GM13977 (cell line): ENCODE results near the gene RET.

Experiments used
- DNase-seq: peaks from one replicate; pipeline ENCODE4 v3.0.0; 2012; ENCODE audit warnings: low spot score
- CTCF ChIP-seq: IDR thresholded peaks from 2 replicates; pipeline ENCODE4 v1.5.1; 2012; ENCODE audit warnings: mild to moderate bottlenecking, control low read depth; ENCODE audit not compliant: insufficient read depth; ENCODE audit errors: extremely low read depth, missing control alignments
- in situ Hi-C: fragments of 300-500 bp; cut with MboI; formaldehyde crosslinking; loops from one replicate; pipeline ENCODE4 v1.12.0; 2022; ENCODE audit warnings: low sequenced_read_pairs, low pct_unique_long_range_greater_than_20kb, mixed read lengths, inconsistent platforms; ENCODE audit not compliant: unreplicated experiment

The RET gene

GRCh38 chr10:43122826-43123225 lies 46.0 kb downstream of the RET start:
- in situ Hi-C loops: no loop called here

GRCh38 chr10:43123361-43124093 lies 46.7 kb downstream of the RET start:
- in situ Hi-C loops: no loop called here
- TF ChIP-seq CTCF: no peak

More at GRCh38 chr10:43122826-43123225, 46.0 kb downstream of the RET start:
- no peak for TF ChIP-seq CTCF
- no peak for DNase-seq

GRCh38 chr10:43124094-43124521 lies 47.2 kb downstream of the RET start:
- in situ Hi-C loops: no loop called here
- DNase-seq: no peak
- TF ChIP-seq CTCF: no peak

More at GRCh38 chr10:43123361-43124093, 46.7 kb downstream of the RET start:
- DNase-seq: no peak

- in situ Hi-C loops: no loop called here
- no peak for TF ChIP-seq CTCF
- no peak for DNase-seq
Measured at GRCh38 chr10:43124574-43125273, 47.9 kb downstream of the RET start.

- no peak for DNase-seq
- in situ Hi-C loops: no loop called here
- TF ChIP-seq CTCF: no peak
Measured at GRCh38 chr10:43125274-43125845, 48.5 kb downstream of the RET start.

GRCh38 chr10:43125881-43126731 lies 49.2 kb downstream of the RET start:
- DNase-seq: no peak
- in situ Hi-C loops: no loop called here
- no peak for TF ChIP-seq CTCF
